ENCODE data around the gene UBTF.

Gene UBTF

DNA sequence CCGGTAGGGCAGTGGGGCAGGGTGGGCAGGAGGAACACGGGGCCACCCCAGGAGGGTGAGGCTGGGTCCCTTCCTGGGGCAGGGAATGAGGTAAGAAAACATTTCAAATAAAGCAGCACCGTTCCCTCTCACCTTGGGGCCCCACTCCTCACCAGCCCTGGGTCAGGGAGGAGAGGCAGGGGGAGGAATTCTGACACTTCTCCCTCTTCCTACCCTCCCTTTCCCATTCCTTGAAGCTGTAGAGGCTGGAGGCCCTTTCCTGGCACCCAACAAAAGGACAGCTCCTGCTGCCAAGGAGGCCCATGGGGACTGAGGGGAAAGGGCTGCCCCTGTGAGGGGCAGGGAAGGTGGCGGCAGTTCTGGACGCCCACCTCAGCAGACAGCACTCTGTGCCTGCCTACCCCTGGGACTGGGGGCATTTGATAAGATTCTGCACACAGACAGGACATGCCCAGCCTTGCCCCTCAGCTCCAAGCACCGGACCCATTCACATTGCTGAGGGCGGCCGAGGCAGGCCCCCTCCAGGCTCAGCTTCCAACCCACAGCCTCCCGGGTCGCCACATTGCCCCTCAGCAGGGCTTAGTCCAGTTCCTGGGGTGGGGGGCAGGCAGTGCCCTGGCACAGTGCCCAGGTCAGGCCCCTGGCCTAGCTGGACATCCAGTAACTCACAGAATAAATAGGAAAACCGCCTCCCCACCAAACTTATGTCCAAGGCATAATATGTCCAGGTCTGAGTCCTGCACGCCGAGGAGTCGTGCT lies 26.0 kb downstream of the UBTF start:
- no peak for DNase-seq

DNA sequence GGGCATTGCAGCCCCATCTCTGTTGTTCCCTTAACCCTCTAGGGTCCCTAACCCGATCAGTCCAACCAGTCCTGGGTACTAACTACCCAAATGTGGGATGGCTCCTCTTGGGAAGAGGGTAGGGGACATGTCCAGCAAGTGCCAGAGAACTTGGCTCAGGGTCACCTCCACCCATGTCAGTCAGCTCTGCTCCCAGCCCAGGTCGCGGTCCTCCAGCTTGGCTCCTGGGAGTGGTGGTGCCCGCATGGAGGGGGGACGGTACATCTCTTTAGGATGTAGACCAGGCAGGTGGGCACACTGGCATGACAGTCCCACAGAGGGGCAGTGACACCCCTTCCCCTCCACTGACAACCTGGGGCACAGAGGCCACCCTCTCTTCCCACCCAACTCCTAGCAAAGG lies 26.7 kb downstream of the UBTF start:
- no peak for DNase-seq

DNA sequence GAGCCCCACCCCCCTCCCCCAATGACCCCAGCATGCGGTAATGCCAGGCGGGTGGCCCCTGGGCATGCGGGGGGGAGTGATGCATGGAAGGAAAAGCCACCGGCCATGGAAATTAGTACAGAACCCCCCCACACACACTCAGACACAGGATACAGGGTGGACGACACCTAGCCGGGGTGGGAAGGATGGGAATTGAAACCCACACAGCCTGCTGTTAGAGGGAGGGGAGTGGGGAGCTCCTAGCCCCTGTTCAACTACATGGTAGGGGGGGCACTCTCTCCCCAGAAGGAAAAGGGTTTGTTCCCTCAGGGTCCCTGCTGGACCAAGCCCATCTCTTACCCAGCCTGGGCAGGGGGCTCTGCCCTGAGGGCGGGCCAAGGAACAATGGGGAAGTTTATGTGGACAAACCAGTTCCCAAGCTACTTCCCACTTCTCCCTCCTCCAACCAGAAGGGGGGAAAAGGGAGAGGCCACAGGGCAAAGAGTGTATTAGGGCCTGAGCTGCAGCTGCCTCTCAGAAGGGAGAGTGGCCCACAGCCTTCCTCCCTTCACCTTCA lies 27.5 kb downstream of the UBTF start:
- no peak for DNase-seq

DNA sequence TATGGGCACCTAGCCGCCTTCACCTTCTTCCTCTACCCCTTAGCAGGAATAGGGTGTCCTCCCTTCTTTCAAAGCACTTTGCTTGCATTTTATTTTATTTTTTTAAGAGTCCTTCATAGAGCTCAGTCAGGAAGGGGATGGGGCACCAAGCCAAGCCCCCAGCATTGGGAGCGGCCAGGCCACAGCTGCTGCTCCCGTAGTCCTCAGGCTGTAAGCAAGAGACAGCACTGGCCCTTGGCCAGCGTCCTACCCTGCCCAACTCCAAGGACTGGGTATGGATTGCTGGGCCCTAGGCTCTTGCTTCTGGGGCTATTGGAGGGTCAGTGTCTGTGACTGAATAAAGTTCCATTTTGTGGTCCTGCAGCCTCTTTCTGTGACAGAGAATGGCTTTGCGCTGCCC lies 28.1 kb downstream of the UBTF start:
- DNase-seq, result no peak

DNA sequence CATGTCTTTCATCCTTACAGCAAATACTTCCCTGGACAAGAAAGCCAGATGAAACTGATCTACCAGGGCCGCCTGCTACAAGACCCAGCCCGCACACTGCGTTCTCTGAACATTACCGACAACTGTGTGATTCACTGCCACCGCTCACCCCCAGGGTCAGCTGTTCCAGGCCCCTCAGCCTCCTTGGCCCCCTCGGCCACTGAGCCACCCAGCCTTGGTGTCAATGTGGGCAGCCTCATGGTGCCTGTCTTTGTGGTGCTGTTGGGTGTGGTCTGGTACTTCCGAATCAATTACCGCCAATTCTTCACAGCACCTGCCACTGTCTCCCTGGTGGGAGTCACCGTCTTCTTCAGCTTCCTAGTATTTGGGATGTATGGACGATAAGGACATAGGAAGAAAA lies 29.0 kb downstream of the UBTF start:
- DNase-seq, result no peak

DNA sequence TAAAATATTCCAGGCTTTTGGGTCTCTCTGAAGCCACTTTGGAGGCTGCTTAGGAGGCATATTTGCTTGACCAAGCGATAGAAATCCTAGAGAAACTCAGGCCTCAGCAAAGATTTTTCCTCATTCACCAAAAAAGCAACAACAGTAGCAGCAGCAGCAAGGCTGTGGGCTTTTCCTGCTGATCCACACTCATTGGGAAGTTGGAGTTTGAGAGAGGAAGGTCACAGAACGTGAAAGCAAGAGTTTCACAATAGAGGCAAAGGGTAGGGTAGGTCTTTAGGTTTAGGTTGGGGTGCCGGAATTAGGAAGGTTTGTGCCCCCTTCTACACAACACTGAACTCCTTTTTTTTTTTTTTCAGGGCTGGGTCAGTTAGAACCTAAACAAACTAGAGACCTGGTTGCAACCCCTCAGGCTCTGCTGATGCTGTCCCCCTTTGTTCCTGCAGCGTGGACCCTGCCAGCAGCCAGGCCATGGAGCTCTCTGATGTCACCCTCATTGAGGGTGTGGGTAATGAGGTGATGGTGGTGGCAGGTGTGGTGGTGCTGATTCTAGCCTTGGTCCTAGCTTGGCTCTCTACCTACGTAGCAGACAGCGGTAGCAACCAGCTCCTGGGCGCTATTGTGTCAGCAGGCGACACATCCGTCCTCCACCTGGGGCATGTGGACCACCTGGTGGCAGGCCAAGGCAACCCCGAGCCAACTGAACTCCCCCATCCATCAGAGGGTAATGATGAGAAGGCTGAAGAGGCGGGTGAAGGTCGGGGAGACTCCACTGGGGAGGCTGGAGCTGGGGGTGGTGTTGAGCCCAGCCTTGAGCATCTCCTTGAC lies 30.7 kb downstream of the UBTF start:
- DNase-seq, result no peak

DNA sequence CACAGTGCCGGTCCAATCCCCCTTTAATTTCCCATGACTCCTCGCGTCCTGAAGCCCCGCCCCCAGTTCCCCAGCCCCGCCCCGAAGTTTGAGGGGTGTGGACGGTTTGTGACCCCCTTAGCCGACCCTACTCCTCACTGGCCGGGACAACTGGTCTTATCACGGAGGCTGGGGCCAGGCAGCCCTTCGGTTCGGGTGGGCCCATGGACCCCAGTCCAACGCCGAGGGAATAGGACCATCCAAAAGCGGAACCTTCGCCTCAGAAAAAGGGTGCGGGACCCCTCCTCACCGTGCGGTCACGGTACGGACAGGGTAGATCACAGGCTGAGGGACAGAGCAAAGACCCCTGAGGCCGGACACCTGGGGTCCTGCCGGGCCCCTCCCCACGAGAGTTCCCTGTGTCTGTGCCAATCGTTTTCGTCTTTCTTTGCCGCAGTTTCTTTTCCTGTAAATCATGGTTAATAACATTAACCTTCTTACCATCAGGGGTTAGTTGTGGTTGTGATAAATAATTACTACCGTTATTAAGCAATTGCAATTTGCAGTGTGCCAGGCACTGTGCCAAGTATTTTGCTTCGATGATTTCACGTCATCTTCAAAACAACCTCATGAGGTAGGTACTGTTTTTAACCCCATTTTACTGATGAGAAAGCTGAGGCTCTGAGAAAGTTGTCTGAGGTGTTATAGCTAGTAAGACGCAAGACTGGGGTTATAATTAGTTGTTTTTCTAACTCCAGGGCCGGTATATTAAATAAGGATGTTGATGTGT lies 32.2 kb downstream of the UBTF start:
- no peak for DNase-seq

DNA sequence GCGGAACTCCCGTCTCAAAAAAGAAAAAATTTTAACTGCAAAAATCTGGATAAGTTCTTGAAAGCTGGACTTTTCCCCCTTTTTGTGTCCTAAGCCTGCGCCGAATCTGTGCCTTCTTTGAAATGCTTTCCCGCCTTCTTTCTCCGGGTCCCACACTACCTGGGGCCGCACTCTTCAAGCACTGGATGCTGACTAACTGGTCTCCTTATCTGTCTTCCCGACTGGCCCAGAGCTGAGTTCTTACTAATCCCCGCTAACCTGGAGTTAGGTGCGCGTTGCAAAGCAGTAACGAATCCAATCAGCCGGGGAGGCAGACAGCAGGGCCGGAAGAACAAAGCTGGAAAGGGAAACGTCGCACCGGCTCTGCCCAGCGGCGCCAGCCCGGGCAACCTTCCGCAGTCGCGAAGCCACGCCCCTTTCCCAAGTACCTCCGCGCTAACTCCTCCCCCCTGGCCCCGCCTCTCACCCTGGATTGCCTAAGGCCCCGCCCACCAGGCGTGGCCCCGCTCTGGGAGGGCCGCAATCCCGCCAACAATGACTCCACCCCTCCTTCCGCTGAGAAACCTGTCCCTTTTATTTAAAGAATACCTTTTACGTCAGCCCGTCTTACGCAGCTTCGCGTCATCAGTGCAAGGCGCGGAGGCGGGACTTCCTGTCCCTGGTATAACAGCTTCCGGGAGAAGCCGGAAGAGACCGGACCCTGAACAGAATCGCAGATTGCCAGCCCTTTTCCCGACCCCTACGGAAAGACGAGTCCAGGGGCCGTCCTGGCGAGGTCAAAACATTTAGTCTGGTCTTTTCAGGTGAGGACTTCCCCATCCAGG lies 33.0 kb downstream of the UBTF start, which contains the start of gene TMUB2:
TSS of gene TMUB2 (plus strand) at position 666 of the 824 bp plus-strand sequence. CDS start 737 bp downstream, outside the sequence.
- DNase-seq, result peak; percentile 97

DNA sequence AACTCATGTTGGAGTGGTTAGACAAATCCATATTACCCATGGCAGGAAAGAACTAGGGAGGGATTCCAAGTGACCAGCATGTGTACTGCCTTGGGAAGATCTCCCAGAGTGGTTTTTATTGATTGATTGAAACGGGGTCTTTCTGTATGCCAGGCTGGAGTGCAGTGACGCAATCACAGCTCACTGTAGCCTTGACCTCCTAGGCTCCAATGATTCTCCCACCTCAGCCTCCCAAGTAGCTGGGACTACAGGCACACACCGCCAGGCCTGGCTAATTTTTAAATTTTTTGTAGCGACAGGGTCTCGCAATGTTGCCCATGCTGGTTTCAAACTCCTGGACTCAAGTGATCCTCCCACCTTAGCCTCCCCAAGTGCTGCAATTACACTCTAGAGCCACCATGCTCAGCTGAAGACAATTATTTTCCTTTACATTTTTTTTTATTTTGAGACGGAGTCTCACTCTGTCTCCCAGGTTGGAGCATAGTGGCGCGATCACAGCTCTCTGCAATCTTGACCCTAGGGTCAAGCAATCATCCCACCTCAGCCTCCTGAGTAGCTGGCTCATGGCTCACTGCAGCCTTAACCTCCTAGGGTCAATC lies 35.2 kb downstream of the UBTF start:
- DNase-seq, result no peak

DNA sequence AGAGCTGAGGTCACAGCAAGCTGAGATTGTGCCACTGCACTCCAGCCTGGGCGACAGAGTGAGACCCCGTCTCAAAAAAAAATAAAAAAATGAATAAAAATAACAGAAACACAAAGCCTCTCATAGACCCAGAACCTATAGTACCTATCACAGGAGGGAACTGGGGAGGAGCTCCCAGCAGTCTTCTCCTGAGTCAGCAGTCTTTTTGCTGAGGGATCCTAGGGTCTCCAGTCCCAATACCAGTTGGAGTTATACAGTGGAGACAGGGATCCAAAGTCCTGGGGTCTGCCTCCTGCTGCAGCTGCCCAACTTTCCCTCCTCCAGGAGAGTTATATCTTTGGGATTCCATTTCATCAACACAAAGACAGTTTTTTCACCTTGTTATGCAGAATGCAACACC lies 36.5 kb downstream of the UBTF start:
- DNase-seq, result no peak

DNA sequence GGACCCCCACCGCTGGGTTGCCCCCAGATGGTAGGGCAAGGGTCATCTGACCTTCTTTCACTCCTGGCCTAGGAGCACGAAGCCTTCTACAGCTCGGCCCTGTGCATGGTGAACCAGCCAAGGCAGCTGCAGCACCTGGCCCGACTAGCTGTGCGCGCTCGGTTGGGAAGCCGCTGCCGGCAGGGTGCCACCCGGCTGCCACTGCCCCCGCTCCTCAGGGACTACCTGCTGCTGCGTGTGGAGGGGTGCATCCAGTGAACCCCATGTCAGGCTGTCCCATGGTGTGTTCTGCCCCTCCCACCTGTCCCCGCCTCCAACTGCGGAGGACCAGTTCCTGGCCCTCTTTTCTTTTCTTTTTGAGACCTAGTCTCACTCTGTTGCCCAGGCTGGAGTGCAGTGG lies 41.3 kb downstream of the UBTF start:
- no peak for DNase-seq

DNA sequence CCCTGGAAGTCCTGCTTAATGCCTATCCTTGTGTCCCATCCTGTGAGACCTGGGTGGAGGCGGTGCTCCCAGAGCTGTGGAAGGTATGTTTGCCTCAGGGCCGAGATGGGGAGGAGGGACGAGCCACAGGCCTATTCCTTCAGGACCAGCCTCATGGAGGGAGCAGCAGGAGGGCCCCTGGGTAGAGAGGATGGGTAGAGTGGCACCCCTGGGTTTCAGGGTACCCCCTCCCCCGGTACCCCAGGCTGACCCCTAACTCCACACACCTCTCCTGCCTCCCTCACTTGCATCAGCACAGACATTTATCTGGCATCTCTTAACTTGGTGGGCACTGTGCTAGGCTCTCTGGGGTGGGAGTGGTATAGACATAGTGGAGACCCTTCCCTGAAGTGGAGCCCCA lies 41.8 kb downstream of the UBTF start:
- DNase-seq, result no peak

DNA sequence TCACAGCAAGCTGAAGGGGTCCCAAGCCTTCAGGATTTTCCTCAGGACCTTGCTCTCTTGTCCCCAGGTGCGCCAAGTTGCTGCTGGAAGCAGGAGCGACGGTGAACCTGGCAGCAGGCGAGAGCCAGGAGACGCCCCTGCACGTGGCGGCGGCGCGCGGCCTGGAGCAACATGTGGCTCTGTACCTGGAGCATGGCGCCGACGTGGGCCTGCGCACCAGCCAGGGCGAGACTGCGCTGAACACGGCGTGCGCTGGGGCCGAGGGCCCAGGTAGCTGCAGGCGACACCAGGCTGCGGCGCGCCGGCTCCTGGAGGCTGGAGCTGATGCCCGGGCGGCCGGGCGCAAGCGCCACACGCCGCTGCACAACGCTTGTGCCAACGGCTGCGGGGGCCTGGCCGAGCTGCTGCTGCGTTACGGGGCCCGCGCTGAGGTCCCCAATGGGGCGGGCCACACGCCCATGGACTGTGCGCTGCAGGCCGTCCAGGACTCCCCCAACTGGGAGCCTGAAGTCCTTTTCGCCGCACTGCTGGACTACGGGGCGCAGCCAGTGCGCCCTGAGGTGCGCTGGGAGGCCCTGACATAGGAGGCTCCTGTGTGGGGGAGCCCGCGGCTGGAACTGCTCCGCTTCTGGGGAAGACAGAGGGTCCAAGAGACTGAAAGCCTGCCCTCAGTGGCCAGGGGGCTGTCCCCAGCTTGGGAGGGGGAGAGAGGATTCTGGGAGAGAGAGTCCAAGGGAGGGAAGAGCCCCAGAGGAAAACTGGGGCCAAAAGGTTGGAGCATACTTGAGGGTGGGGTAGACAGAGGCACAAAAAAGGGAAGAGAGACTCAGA lies 42.6 kb downstream of the UBTF start:
- DNase-seq, result no peak

DNA sequence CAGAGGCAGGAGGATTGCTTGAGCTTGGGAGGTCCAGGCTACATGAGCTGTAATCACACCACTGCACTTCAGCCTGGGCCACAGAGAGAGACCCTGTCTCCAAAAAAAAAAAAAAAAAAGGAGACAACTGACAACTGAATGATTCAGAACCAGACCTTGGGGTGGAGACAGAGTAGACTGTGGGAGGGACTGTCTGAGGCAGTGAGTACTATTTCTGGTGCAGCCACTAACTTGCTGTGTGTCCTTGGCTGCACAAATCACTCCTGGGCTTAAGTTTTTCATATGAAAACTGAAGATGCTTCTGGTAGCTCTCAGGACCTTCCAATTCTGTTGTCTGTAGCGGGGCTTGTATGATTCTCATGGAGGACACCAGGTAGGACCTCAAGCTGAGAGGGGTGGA lies 43.2 kb downstream of the UBTF start:
- DNase-seq, result no peak

DNA sequence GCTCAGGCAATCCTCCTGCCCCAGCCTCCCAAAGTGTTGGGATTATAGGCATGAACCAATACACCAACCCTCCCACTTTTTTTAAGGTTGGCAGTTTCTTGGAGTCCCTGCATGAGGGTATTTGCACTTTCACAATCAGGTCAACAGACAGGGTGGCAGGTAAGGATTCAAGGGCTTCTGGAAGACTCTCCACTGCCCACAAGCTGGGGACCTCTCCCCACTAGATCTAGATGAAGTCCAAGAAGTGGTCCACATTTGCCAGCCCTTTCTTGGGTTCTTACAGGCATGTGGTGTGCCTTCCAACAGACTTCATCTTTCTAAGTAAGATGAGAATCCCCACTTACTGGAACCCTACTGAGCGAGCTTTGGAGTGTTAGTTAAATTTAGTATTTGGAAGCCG lies 45.0 kb downstream of the UBTF start:
- DNase-seq, result no peak

DNA sequence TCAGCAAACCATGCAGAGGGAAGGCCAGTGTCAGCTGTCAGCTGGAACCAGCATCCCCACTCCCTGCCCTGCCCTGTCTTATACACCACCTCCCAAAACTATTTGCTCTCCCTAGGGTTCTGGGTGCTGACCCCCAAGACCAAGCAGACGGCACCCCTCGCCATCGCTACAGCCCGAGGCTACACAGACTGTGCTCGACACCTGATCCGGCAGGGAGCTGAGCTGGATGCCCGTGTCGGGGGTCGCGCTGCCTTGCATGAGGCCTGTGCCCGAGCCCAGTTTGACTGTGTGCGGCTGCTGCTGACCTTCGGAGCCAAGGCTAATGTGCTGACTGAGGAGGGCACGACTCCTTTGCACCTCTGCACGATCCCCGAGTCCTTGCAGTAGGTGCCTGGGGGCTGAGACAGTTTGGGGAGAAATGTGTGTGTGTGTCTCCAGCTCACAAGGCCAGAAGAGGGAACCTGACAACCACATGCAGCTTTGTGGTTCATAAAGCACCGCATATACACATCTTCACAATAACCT lies 47.5 kb downstream of the UBTF start:
- no peak for DNase-seq

DNA sequence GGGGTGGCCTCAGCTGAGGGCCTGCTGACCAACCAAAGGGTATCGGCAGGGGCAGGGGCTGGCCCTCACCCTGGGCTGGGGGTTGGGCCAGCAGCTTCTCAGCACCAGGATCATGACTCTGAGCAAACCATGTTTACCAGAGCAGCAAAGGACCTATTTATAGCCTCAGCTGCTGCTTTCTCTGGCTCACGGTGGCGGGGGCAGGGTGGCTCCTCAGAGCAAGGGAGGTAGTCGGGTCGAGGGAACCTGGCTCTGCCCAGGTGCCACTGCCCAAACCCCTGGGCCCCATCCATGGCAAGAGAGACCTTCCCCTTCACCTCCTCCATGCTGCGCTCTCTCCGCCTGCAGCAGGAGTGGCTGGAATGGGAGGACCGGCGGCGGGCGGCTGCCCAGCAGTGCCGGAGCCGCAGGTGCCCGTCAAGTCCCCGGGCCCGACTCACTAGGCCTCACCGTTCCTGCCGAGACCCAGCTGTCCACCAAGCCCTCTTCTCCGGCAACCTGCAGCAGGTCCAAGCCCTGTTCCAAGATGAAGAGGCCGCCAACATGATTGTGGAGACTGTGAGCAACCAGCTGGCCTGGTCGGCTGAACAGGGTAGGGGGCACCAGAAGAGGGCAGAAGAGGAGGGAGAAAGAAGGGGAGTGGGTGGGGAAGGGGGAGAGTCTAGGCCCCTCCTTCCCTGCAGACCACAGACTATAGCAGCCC lies 48.8 kb downstream of the UBTF start, which contains the start of gene ASB16:
TSS of gene ASB16 (plus strand) at position 206 of the 703 bp plus-strand sequence. CDS start at position 292, 86 bp downstream.
- peak; percentile 52 for DNase-seq

DNA sequence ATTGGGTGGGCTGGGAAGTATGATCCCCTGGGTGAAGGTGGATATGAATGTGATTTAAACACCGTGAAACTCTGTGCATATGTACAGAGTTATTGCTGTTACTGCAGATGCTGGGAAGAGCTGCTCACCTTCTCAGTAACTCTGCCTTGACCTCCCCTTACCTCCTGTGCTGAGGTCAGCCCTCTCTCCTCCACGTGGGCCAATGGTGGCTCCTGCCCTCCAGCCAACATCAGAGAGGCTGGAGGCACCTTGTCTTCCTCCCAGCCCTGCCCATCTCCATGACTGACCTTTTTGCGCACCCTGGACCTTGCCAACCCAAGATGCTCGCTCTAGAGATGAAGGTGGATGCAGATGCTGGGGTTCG lies 49.4 kb downstream of the UBTF start:
- no peak for DNase-seq

DNA sequence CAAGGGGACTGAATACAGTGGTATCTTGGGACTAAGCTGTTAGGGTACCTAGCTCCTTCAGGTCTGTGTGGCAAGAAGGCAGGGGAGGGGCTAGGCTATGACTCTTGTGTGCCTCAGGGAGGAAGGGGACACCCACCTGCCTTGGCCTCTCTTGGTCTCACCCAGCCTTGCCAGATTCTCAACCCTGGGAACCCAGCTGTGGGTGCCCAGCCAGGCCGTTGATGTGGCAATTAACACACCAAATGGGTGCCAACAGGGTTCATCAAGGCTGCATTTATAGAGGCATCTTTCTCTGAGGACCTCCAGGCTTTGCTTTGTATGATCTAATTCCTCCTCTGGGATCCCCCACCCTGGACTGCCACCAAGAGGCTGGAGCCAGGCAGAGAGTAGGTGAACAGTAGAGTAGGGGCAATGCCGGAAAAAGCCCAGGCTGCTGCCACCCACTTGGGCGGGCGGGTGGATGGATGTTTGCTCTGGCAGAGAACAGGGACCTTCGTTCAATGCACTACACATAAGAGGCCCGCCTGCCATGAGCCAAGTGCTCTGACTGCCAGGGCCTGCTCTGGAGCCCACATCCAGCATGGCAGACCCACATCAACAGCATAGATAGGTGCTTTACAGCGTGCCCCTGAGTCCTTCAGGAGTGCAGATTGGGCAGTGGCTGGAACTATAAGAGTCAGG lies 52.2 kb downstream of the UBTF start:
- no peak for DNase-seq

All from NCI-H510A treated with DMSO at 0.1 percent for 48 hours (cell line).